ENCODE data around the gene RIMS4. TPM values are rescaled to one million over a fixed set of nuclear protein-coding genes. Genes with fewer than 3 reads are reported as not detected.

RIMS4 gene
- total RNA-seq, 1 experiment from 2014 or later, result 16.3 TPM

- Mint-ChIP-seq H3K27me3 (ENCODE audit: low read depth) (peaks cover 15% of the 10 kb centered on the region), H3K36me3 (ENCODE audit: insufficient read depth in 1 of 3, low read depth in 3 of 3) (no peaks in the 10 kb centered on the region), H3K27ac (peak overlapping the region in 1 of 3 experiments; percentile 15; a peak in 1 of 7 replicates), H3K9me3 (no peaks in the 10 kb centered on the region), H3K4me1 (peaks cover 3 to 8% of the 10 kb centered on the region in 2 experiments; a peak in 2 of 4 replicates), H3K4me3 (no peak overlapping the region)
- Histone ChIP-seq H4K5ac (ENCODE audit: insufficient read length, low read depth, low read length) (no peak overlapping the region), H3K9ac (ENCODE audit: extremely low read depth, insufficient read length, low read length) (no peak overlapping the region), H3K23me2 (ENCODE audit: insufficient read length, low read depth, low read length, poor library complexity, severe bottlenecking) (no peaks in the 10 kb centered on the region), H2BK120ac (ENCODE audit: low read depth, low read length, poor library complexity, severe bottlenecking) (no peak overlapping the region), H3K79me2 (ENCODE audit: insufficient read depth, low read length) (no peaks in the 10 kb centered on the region), H3K4ac (ENCODE audit: low read depth, low read length) (no peak overlapping the region), H3K23ac (ENCODE audit: insufficient read length, low read depth, low read length) (no peak overlapping the region), H2BK20ac (ENCODE audit: low read depth, low read length, poor library complexity, severe bottlenecking) (no peak overlapping the region), H3K27ac (ENCODE audit: insufficient read length, low read depth, low read length) (no peak overlapping the region), H4K91ac (ENCODE audit: insufficient read length, low read depth, low read length) (no peak overlapping the region), H3K79me1 (ENCODE audit: insufficient read depth, low read depth, low read length, poor library complexity, severe bottlenecking) (no peaks in the 10 kb centered on the region), H2AK5ac (ENCODE audit: insufficient read length, low read length) (no peak overlapping the region), H2BK5ac (ENCODE audit: insufficient read length, low read length) (no peak overlapping the region), H3K14ac (ENCODE audit: insufficient read depth, low read length) (no peak overlapping the region), H2AFZ (ENCODE audit: low read length) (no peak overlapping the region), H3T11ph (ENCODE audit: low read length) (no peak overlapping the region), H3K56ac (ENCODE audit: insufficient read length, low read depth, low read length) (no peak overlapping the region), H3K27me3 (ENCODE audit: insufficient read depth, low read length) (peaks cover 2% of the 10 kb centered on the region; the same call in 1 of the 2 replicates), H4K20me1 (ENCODE audit: control insufficient read depth, insufficient read depth, insufficient read length) (no peaks in the 10 kb centered on the region), H3K18ac (ENCODE audit: insufficient read length, low read depth, low read length) (no peak overlapping the region), H2BK15ac (ENCODE audit: low read depth, low read length) (no peak overlapping the region), H3K4me1 (ENCODE audit: insufficient read depth, low read length) (no peaks in the 10 kb centered on the region), H4K8ac (replicated peaks; ENCODE audit: insufficient read length, low read depth, low read length) (no peak overlapping the region), H3K9me3 (ENCODE audit: control insufficient read depth, low read depth, low read length) (no peaks in the 10 kb centered on the region), H3K4me2 (ENCODE audit: insufficient read depth, insufficient read length, low read length) (no peak overlapping the region), H2BK12ac (ENCODE audit: insufficient read length, low read depth, low read length) (no peak overlapping the region)
- TF ChIP-seq CTCF (conservative IDR thresholded peaks at IDR 0.05), result no peak
- no CpG with 5 or more reads among the region's 6 CpGs for WGBS (ENCODE audit: extremely low coverage, insufficient read length, low lambda C conversion rate)
- DNase-seq, result no peak
These were observed 7.0 kb upstream of the RIMS4 start for GRCh38 chr20:44817143-44817910.

Data from H9 (cell line).